NCI-H1048 (cell line): ENCODE results near the gene KCNT1.

Source experiments
- DNase-seq: peaks from one replicate; lab custom pipeline; 2025; lab: John Stamatoyannopoulos, UW

KCNT1 gene

GRCh38 chr9:135768516-135769218 lies 66.7 kb downstream of the KCNT1 start:
- no peak for DNase-seq

- no peak for DNase-seq
Observed at GRCh38 chr9:135769489-135770202, 67.7 kb downstream of the KCNT1 start.

- DNase-seq, result no peak
Observed at GRCh38 chr9:135770203-135770535, 68.2 kb downstream of the KCNT1 start.

GRCh38 chr9:135770771-135771170 lies 68.8 kb downstream of the KCNT1 start:
- DNase-seq, result no peak

GRCh38 chr9:135771401-135772051 lies 69.5 kb downstream of the KCNT1 start:
- DNase-seq, result no peak

- DNase-seq, result no peak
Observed at GRCh38 chr9:135772056-135772646, 70.2 kb downstream of the KCNT1 start.

GRCh38 chr9:135772702-135773493 lies 70.9 kb downstream of the KCNT1 start:
- DNase-seq, result no peak

GRCh38 chr9:135773530-135774238 lies 71.7 kb downstream of the KCNT1 start:
- no peak for DNase-seq

GRCh38 chr9:135774239-135774747 lies 72.3 kb downstream of the KCNT1 start:
- no peak for DNase-seq

- DNase-seq, result no peak
Observed at GRCh38 chr9:135774794-135775525, 73.0 kb downstream of the KCNT1 start.

- no peak for DNase-seq
Observed at GRCh38 chr9:135775911-135776310, 73.9 kb downstream of the KCNT1 start.

- no peak for DNase-seq
Observed at GRCh38 chr9:135776893-135777622, 75.1 kb downstream of the KCNT1 start.

- DNase-seq, result no peak
Observed at GRCh38 chr9:135777623-135778177, 75.7 kb downstream of the KCNT1 start.

- no peak for DNase-seq
Observed at GRCh38 chr9:135778421-135778820, 76.4 kb downstream of the KCNT1 start.

- DNase-seq, result no peak
Observed at GRCh38 chr9:135779571-135779970, 77.6 kb downstream of the KCNT1 start.

GRCh38 chr9:135780086-135780485 lies 78.1 kb downstream of the KCNT1 start:
- no peak for DNase-seq

- DNase-seq, result no peak
Observed at GRCh38 chr9:135780626-135781025, 78.6 kb downstream of the KCNT1 start.

GRCh38 chr9:135782946-135783345 lies 81.0 kb downstream of the KCNT1 start:
- DNase-seq, result no peak

- DNase-seq, result no peak
Observed at GRCh38 chr9:135783540-135784245, 81.7 kb downstream of the KCNT1 start.
